ENCODE data around the gene LRRC26.
A peak's percentile ranks its signal among the peaks of the same experiment; 100 is the strongest.

Gene LRRC26

GRCh38 chr9:137181680-137182079 lies 11.8 kb upstream of the LRRC26 start:
- no peak for DNase-seq

- no peak for DNase-seq
Observed at GRCh38 chr9:137180491-137180890, 10.6 kb upstream of the LRRC26 start.

- no peak for DNase-seq
Observed at GRCh38 chr9:137179761-137180160, 9.9 kb upstream of the LRRC26 start.

GRCh38 chr9:137178939-137179630 lies 9.2 kb upstream of the LRRC26 start:
- no peak for DNase-seq

DNA sequence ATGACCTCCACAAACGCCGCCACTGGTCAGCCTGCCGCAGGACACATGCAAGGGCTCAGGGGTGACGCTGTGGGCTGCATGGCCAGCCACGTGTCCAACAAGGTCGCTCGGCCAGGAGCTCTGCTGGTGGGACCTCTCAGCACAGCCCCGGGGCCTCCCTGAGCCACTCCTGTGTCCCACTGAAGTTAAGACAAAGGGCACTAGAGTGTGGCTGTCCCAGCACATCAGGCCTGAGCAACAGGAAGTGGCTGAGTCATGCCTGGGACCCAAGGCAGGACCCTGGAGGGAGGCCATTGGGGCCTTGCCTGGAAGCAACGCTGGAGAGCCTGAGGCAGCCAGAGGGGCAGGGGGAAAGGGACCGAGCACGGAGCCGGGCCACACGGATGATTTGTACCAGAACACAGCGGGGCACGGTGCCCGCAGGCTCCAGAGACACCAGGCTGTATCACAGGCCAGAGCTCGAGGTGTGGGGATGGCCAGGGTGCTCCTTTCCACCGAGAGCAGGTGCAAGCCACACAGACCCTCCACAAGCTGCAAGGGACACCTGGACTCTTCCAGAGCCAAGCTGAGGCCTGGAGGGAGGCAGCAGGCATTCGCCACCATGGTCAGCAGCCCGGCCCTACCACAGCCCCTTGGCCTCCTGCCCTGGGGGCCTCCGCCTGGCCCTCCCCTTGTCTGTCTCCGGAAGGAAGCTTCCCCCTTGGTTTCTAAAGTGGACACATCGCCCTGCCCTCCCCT lies 8.5 kb upstream of the LRRC26 start:
- DNase-seq: no peak

GRCh38 chr9:137176302-137177182 lies 6.7 kb upstream of the LRRC26 start:
- peak; percentile 43 for DNase-seq

DNA sequence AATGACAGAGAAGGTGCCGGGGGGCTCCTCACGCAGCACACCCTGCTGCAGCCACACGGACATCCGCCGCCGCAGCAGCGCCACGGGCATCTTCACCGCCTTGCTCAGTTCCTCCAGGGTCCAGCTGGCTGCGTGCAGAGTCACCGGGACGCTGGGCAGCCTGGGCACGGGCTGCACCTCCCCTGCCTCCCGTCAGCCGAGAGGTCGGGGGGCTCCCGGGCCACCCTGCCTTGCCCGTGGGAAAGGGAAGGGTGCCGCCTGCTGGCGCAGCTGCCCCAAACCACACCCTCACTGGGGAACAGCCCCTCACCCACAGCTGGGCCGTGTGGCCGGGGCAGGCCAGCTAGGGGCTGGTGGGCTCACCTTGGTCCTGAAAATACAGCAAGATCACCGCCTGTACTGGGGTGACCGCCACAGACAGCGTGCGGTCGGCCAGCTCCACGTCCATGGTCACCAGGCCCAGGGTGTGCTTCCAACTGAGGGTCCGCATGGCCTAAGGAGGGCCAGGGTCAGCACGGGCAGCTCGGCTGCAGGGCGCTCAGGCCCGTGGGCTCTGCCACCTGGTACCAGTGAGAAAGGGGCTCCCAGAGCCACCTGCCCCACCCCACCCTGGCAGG lies 5.6 kb upstream of the LRRC26 start:
- no peak for DNase-seq

GRCh38 chr9:137174722-137175293 lies 5.0 kb upstream of the LRRC26 start:
- DNase-seq: no peak

DNA sequence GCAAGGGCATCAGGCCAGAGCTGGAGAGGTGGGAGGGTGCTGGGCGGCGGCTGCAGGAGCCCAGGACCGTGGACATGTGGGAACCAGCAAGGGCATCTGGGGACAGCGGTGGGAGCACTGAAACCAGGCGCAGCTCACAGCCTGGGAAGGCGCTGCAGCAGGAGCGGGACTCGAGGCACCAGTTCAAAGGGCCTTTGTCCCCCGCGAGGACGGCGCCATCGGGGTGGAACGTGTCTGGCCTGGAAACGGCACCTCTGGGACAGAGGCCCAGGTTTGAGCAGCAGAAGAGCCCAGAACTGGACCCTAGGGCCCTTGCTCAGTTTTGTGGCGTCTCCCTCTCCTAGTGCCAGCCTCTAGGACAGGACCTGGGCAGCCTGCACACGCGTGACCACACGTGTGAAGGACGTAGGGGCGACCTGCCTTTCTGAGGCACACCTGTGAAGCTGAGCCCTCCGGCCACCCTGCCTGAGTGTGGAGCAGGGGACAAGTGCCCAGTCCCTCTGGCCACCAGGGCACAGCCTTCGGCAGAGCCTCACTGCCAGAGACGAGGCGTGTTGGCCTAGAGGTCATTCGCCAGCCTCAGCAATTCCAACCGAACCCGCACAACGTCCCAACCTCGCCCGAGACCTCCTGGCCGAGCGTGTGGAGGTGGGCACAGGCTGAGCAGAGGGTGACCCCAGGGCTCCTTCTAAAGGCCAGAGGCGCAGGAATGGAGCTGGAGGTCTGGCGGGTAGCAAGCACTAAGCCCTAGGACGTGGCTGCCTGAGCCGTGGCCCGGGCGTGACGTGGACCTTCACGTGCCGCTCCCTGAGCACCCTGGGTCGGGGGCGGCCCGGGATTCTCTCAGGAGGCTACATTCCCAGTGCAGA lies 4.2 kb upstream of the LRRC26 start:
- no peak for DNase-seq

DNA sequence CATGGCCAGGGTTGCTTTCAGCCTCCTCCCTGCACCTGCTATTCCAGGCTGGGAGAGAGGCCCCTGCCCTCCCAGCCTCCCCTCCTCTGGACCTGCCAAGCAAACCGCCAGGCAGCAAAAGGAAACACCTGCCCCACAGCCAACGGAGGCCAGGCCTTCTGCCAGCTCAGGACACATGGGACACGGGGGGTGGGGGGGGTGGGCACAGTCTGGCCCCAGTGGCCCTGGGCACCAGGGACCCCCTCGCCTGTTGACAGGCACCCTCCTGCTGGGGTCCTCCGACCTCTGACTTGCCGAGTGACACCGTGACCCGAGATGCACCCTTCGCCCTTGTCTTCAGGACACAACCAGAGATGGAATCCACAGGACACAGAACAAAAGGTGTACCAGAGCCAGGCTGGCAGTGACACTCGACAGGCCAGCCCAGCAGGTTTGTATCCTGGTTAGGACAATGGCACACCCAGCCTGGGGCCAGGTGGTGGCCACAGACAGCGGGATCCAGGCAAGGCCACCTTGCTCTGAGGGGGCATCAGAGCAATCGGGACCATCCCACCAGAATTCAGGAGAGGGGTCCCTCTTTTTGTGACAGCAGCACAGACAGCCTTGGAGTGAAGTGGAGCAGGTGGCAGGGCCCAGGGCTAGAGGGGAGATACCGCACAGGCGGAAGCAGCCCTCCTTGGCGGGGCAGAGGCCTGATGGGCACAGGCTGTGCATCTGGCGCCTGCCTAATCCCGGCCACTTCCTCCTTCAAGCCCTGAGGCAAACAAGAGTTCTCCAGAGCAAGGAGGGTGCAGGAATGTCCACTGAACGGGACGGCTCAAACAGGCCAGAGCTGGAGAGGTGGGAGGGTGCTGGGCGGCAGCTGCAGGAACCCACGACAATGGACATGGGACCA lies 3.3 kb upstream of the LRRC26 start:
- no peak for DNase-seq

DNA sequence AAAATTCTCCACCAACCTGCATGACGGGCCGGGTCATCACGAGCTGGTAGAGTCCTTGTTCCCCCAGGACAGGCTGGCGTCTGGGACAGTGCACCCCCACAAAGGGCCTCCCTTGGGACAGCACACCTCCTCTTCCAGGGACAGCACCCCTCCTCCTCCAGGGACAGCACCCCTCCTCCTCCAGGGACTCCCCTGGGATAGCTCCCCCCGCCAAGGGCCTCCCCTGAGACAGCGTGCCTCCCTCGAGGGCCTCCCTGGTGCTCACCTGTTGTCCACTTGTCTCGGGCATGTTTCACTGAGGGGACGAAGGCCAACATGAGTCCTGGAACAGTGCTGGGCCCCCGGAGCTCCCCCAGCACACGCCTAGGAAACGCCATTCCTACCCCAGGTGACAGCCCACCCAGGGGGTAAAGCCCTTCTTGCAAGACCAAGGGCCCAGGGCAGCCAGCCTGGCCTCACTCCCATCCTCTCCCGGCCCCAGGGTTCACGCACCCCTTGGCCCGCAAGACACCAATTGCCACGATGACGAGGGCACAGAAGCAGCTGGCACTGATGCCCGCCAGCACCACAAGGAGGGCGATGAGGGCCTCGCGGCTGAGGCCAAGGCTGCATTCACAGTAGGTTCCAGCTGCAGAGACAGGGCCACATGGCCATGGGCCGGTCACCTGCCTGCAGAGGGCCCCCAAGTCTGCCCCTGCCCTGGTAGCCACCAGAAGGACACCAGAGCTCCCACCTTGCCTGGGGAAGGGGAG lies 1.5 kb upstream of the LRRC26 start:
- no peak for DNase-seq

DNA sequence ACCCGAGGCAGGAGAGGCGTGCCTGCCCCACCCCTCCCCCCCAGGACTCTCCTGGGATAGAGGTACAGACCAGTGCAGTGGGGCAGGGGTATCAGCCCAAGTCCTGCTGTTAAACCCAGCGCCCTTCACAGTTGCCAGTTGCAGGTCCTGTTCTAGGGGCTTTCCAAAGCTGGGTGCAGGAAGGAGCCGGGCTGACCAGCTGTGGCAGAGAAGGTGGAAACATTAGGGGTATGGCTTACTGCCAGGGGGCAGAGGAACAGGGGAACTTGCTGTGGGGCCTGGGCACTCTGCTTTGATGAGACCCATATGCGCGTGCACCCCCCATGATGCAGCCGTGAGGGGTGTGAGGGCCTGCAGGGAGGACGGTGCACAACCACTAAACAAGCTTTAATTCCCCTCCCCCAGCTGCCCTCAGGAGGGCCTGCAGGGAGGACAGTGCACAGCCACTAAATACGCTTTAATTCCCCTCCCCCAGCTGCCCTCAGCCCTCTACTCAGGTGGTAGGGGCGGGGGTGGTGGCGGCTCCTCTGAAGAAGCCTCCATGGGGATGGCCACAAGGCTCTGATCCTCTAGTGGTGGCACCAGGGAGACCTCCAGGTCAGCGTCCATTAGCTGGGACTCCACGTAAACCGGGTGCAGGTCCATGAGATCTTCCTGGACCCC lies 766 bp upstream of the LRRC26 start:
- DNase-seq: no peak

- peak; percentile 75 for DNase-seq
Observed at GRCh38 chr9:137168904-137169856, 671 bp downstream of the LRRC26 start.

- no peak for DNase-seq
Observed at GRCh38 chr9:137168573-137168903, 1.3 kb downstream of the LRRC26 start.

- peak; percentile 36 for DNase-seq
Observed at GRCh38 chr9:137167747-137168572, 1.9 kb downstream of the LRRC26 start.

DNA sequence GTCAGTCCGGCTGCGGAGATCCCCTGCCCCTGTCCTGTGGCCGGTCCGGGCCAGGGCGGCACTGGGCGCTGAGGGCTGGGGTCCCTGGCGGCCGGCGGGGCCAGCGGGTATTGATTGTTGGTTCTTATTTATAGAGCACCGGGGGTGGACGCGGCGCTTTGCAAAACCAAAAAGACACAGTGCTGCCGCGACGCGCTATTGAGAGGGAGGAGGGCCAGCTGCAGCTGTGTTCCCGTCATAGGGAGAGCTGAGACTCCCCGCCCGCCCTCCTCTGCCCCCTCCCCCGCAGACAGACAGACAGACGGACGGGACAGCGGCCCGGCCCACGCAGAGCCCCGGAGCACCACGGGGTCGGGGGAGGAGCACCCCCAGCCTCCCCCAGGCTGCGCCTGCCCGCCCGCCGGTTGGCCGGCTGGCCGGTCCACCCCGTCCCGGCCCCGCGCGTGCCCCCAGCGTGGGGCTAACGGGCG lies 2.5 kb downstream of the LRRC26 start:
- DNase-seq: no peak

Measured in NCI-H1105 (cell line).